RPMI8226 (cell line): ENCODE data around the gene PAIP2.
"Not testable (repeated sequence)": the region's sequence is repeated elsewhere in the genome, so short reads cannot be mapped to it uniquely, and the experiment has no call there.

Source experiments
- DNase-seq: peaks from one replicate; pipeline ENCODE4 v3.0.0-alpha.2; 2015

Gene PAIP2, protein sequence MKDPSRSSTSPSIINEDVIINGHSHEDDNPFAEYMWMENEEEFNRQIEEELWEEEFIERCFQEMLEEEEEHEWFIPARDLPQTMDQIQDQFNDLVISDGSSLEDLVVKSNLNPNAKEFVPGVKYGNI

GRCh38 chr5:139341689-139342422 is at the start of gene PAIP2:
Gene PAIP2, plus strand, starts transcription at chr5:139341854. Its CDS starts 21,931 bp downstream, at chr5:139363785.
- DNase-seq = peak; percentile 98

DNA sequence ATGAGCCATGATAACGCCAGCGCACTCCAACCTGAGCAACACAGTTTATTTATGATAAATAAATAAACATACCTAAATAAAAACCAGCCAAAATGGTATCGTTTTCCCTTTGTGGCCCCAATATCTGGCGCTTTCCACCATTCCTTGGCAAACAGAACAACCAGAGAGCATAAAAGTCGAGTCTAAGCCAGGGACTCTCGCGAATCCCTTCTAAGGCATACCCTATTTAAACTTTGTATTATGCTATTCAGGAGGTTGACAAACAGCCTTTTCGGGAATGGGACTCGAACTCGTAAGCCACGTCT is 48.5 kb upstream of the PAIP2 start:
- no peak for DNase-seq

DNA sequence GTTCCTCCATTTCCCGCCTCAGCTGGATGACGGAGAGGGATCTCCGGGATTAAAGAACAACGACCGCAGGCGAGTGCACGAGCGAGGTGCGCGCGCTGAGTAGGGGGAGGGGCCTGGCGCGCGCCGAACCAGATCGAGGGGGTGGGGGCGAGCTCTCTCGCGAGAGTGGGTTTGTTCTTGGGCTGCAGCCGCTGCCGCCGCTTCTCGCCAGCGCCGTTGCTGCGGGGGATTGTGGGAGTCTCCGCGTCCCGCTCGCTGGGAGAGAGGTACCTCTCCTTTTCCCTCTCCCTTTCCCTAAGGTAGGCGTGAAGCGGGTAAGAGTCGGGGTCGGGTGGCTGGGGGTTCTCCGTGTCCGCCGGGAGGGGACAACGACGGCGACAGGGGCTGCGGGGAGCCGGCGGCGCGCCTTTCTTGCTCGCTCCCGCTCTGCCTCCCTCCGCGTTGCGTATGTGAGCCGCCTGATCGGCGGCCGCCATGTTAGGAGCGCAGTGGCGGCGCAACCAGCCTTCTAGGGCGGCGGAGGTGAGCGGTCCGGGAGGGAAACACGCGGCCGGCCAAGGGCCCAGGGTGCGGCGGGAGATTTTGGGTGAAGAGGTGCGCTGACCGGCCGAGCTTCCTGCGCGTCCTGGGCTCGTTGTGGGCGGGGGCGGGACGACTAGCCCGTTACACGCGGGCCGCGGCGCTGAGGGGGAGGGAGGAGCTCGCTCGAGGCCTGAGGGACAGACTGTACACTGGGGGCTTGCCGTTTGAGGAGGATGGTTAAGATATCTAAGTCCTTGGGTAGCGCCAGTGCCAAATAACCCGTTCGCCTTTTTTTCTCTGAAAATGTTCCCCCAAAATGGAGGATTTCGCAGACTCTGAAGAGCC is 47.9 kb upstream of the PAIP2 start, which contains the start of gene MATR3:
Gene MATR3, plus strand, starts transcription at position 234 of the 867 bp plus-strand sequence. CDS start 13,676 bp downstream, outside the sequence.
- peak; percentile 96 for DNase-seq

- peak; percentile 80 for DNase-seq
Observed at GRCh38 chr5:139294374-139295165, 47.1 kb upstream of the PAIP2 start.

DNA sequence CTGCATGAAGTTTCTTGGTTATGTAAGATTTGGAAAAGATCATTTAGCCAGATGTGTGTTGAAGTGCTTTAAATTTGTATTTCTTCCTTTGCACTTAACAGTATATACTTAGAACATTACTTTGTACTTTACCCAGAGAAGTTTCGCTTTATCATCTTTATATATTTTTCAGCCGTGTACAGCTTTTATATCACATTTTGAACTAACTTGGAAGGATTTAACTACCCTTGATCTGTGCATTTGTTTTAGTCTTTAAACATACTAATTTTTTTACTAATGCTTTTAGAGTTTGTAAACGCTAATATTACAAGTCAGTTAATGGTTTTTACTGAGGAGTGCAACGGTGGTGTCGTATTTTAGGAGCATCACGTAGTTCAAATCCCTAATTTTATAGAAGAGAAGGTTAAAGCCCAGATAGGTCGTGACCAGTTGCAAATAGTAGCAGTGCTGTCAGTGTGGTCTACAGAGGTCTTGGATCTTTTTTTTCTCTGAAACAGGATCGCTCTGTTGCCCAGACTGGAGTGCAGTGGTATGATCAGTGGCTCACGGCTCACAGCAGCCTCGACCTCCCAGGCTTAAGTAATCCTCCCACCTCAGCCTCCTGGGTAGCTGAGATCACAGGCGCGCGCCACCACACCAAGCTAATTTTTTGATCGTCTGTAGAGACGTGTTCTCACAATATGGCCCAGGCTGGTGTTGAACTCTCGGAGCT is 46.2 kb upstream of the PAIP2 start:
- no peak for DNase-seq

DNA sequence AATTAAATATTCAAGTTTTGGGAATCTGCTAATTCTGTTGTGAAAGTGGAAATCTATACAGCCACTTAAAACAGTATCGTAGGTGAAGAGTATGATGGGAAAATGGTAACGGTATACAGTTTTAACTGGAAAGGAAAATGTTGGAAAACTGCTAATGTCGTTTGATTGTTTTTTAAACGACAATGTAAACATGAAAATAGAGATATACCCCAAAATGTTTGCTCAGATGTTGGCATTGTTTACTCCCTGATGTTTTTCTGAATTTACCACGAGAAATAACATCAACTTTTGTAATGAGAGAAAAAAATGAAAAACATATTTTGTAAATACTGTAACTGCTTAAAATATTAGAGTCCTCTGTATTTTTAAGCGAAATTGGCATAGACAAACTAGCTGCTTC is 45.5 kb upstream of the PAIP2 start:
- no peak for DNase-seq

DNA sequence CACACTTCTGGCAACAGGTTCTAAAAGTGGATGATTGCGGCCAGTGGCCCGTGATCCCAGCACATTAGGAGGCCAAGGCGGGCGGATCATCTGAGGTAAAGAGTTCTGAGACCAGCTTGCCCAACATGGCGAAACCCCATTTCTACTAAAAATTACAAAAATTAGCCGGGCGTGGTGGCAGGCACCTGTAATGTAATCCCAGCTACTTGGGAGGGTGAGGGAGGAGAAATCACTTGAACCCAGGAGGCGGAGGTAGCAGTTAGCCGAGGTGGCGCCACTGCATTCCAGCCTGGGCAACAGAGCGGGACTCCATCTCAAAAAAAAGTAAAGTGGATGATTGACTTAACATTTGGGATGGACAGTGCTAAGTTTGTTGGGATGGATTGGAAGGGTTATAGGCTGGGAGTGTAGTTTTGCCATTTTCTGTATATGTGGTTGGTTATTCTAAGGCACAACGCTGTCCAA is 44.8 kb upstream of the PAIP2 start:
- no peak for DNase-seq

GRCh38 chr5:139297439-139298133 is 44.1 kb upstream of the PAIP2 start:
- no peak for DNase-seq

DNA sequence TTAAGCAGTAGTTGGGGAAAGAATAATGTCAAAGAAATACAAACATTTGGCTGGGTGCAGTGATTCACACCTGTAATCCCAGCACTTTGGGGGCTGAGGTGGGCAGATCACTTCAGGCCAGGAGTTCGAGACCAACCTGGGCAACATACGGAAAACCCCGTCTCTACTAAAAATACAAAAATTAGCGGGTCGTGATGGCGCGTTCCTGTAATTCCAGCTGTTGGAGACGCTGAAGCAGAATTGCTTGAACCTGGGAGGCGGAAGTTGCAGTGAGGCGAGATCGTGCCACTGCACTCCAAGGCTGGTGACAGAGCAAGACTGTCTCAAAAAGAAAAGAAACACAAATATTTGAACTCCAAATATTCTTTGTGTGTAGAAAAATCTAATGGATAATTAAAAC is 43.4 kb upstream of the PAIP2 start:
- DNase-seq = no peak

GRCh38 chr5:139299486-139299885 is 42.2 kb upstream of the PAIP2 start:
- DNase-seq = no peak

GRCh38 chr5:139301808-139302499 is 39.7 kb upstream of the PAIP2 start:
- DNase-seq = no peak

DNA sequence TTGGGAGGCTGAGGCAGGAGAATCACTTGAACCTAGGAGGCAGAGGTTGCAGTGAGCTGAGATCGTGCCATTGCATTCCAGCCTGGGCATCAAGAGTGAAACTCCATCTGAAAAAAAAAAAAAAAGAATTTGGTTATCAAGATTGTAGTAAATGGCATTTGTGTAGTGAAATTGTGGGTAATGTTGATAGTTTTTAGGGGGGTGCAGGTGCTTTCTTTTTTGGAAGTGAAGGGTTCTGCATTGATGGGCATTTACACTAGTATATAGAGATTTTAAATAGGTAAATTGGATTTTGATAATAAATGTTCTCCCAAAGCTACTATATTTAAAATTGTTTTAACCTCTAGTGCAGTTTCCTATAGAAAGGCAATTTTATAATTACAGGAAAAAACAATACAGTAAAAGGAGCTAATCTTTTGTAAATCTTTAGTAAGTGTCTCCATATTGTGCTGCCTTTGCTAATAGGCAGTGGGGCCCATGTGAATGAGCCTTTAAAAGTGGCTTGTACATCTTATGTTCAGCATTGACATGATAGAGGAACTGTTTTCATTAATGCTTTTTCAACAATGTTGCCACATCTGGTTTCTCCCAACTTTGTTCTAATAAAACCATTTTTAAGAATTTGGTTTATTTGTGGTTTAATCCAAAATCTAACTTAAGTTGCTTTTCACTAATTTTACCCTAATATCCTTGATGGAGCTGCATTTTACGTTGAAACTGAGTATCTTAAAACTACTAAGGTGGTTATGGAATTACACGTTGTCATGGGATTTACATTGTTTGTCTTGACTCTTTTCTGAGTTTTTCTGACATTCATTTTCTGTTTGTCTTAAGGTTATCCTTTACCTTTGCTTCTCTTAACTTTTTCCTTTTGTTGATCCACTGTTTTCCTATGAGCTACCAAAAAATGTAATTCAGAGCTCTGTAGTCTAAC is 37.0 kb upstream of the PAIP2 start:
- DNase-seq = no peak

DNA sequence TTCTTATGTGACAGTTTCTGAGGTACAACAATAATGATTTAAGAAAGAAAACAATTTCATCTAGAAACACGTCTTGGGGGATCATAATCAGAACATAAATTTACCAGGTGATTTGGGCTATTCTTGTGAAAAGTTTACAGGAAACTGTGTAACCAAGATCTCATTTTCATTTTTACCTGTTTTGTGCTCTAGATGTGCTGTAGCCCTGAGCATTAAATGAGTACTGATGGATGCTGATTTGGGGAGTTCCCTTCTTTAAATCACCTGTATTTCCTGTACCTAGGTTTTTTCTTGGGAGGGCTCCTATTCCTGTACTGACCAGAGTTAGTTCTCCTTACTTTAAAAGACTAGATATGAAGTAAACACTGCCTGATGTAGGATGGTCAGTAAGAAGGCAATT is 35.5 kb upstream of the PAIP2 start:
- DNase-seq = no peak

DNA sequence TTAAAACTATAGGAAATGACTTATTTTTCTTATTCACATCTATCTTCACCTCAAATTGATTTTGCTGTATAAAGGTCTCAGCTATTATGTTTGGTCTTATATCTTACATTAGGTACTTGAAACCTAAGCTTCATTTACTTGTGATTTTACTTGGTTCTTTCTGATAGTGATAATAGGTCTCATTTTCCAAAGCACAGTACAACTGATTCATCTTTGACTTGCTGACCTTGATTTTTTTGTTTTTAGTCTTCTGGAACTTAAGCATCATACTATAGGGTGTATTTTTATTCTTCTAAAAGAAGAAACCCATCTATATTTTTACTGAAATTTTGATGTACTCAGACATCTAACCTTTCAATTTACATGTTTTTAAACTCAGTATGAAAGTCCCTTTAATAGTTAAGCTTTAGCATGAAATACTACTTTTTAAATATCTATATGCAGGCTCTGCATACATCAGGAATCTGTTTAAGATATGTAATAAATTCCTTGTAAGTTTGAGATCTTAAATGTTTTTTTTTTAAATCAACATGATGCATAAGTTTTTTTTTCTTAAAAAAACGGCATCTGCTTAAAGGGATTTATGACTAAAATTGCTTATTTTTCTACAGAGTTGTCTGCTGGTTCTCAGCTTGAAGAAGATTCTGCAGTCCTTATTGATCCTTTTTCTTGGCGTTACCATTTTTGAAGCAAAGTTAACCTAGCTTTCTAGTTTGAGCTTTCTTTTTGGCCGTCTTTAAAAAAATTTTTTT is 34.9 kb upstream of the PAIP2 start:
- DNase-seq = no peak

GRCh38 chr5:139308797-139309196 is 32.9 kb upstream of the PAIP2 start:
- DNase-seq = no peak

DNA sequence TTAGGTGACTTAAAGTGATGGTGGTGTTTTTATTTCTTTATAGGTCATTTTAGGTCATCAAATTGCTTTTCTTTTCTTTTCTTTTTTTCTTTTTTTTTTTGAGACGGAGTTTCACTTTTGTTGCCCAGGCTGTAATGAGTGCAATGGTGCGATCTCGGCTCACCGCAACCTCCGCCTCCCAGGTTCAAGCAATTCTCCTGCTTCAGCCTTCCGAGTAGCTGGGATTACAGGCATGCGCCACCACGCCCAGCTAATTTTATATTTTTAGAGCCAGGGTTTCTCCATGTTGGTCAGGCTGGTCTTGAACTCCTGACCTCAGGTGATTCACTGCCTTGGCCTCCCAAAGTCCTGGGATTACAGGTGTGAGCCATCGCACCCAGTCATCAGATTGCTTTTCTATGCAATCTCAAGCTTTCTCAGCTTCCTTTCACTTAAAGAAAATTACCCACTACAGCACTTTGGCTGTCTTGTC is 30.9 kb upstream of the PAIP2 start:
- DNase-seq = not testable (repeated sequence)

GRCh38 chr5:139312075-139312474 is 29.6 kb upstream of the PAIP2 start:
- DNase-seq = no peak

DNA sequence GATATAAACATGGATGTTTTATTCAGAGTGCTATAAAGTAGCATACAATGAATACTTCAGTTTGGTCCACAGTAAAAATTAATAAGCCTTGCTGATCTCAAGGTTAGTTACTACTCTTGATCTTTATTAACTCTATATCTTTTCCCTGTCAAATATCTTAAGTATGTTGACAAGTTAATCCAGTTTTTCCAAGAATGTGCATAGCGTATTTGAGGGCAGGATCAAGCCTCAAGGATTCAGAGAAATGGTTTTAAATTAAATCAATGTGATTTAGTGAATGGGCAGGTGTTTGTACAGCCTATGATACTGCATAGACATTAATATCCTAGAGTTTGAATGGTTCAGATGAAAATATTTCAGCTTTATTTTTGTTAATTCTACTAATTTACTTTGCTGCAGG is 27.4 kb upstream of the PAIP2 start:
- no peak for DNase-seq

DNA sequence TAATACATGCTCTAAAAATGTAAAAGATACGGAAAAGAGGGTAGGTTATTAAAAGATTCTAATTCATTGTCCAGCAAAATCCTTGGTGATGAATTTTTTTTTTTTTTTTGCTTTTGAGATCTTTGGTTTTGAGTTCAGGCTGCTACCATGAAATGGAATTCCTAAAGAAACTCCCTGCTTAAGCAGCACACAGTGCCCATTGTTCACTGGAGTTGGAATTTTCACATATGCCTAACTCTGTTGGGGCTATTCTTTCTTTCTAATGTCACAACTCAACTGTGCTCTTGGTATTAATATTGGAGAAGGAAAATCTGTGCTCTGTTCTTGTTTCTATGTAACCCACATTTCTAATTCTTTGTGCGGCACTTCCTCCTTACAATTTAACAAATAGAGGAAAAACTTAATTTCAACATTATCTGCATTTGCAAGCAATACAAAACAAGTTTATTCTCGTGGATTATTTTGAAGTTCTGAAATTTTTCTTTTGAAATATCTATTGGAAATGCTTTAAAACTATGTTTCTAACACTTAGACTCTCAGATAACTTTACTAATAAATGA is 26.5 kb upstream of the PAIP2 start:
- no peak for DNase-seq
